ENCODE data around the gene IL2RA.

- TF ChIP-seq BACH2 (CRISPR knock-in tag; IDR thresholded peaks at IDR 0.05; ENCODE audit: borderline replicate concordance) (no peak), POU6F1 (CRISPR knock-in tag; IDR thresholded peaks at IDR 0.05; ENCODE audit: borderline replicate concordance, low read depth) (no peak), PATZ1 (CRISPR knock-in tag; IDR thresholded peaks at IDR 0.05; ENCODE audit: borderline replicate concordance) (no peak), ZC3H10 (CRISPR knock-in tag; IDR thresholded peaks at IDR 0.05) (no peak), ZNF8 (CRISPR knock-in tag; IDR thresholded peaks at IDR 0.05) (no peak), GLIS3 (CRISPR knock-in tag; IDR thresholded peaks at IDR 0.05) (no peak), ZFP3 (CRISPR knock-in tag; IDR thresholded peaks at IDR 0.05) (no peak), SNAI2 (CRISPR knock-in tag; IDR thresholded peaks at IDR 0.05) (no peak), PPARA (CRISPR knock-in tag; IDR thresholded peaks at IDR 0.05; ENCODE audit: borderline replicate concordance) (no peak), ARNTL (CRISPR knock-in tag; IDR thresholded peaks at IDR 0.05; ENCODE audit: borderline replicate concordance, low read depth) (no peak), RARB (CRISPR knock-in tag; IDR thresholded peaks at IDR 0.05) (no peak), TCF4 (CRISPR knock-in tag; IDR thresholded peaks at IDR 0.05; ENCODE audit: borderline replicate concordance) (no peak), ISL1 (CRISPR knock-in tag; IDR thresholded peaks at IDR 0.05) (no peak), CREB5 (CRISPR knock-in tag; IDR thresholded peaks at IDR 0.05; ENCODE audit: low read depth) (no peak)
These were observed 44.3 kb downstream of the IL2RA start for GRCh38 chr10:6017781-6018354.

Data from SK-N-SH treated with all-trans-retinoic acid at 6 μM for 48 hours (cell line).